Measurements from ENCODE around the gene GSTM4. TPM values are rescaled to one million over a fixed set of nuclear protein-coding genes. Genes with fewer than 3 reads are reported as not detected.
"Not testable (repeated sequence)": the region's sequence is repeated elsewhere in the genome, so short reads cannot be mapped to it uniquely, and the experiment has no call there.

Gene GSTM4
- polyA plus RNA-seq, 2 of the 4 experiments (the other 2 are of a cell fraction), result 13.0 to 17.2 TPM

DNA sequence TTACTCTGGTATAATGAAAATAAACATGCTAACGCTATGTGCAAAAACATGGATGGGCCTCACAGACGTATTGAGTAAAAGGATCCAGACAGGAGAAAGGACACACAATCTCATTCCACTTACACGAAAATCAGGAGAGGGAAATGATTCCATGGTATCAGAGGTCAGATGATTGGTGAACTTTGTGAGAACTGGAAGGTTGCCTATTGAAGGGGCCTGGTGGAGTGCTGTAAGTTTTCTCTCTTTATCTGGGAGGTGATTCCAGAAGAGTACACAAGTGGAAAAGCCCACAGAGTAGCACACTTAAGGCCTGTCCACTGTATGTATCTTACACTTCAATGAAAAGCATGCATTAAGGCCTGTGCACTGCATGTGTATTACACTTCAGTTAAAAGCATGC is 21.6 kb downstream of the GSTM4 start:
- Histone ChIP-seq H3K4me1 (no peaks in the 10 kb centered on the region), H3K27ac (no peak overlapping the region), H3K9me3 (no peaks in the 10 kb centered on the region), H3K4me3 (no peak overlapping the region), H3K4me2 (no peak overlapping the region)
- CTCF ChIA-PET, result no interaction called here
- ATAC-seq (no peak), FAIRE-seq (no peak), DNase-seq (ENCODE audit: low read depth in 1 of 2, low spot score in 1 of 2) (no peak)
- 88% methylated on average over 3 of the region's 3 CpGs for WGBS (ENCODE audit: missing lambda C conversion rate)
- POLR2A ChIA-PET, result no interaction called here
- TF ChIP-seq BHLHE40 (IDR thresholded peaks at IDR 0.05; ENCODE audit: low read depth, low read length) (no peak), SREBF2 (IDR thresholded peaks at IDR 0.05) (no peak), CHD2 (IDR thresholded peaks at IDR 0.05; ENCODE audit: low read length, partially characterized antibody) (no peak), CHD4 (IDR thresholded peaks at IDR 0.05; ENCODE audit: borderline replicate concordance) (no peak), FOSL2 (IDR thresholded peaks at IDR 0.05) (no peak), FOSL2 (CRISPR knock-in tag; IDR thresholded peaks at IDR 0.05) (no peak), JUN (IDR thresholded peaks at IDR 0.05) (no peak), HOXA7 (CRISPR knock-in tag; IDR thresholded peaks at IDR 0.05) (no peak), EHF (CRISPR knock-in tag; IDR thresholded peaks at IDR 0.05) (no peak), CEBPB (IDR thresholded peaks at IDR 0.05) (no peak), ESRRA (IDR thresholded peaks at IDR 0.05; ENCODE audit: borderline replicate concordance, low read length) (no peak), CBX2 (IDR thresholded peaks at IDR 0.05; ENCODE audit: borderline replicate concordance, low read depth) (no peak), SMC3 (IDR thresholded peaks at IDR 0.05) (no peak)
- TF ChIP-seq, protein P1, sequence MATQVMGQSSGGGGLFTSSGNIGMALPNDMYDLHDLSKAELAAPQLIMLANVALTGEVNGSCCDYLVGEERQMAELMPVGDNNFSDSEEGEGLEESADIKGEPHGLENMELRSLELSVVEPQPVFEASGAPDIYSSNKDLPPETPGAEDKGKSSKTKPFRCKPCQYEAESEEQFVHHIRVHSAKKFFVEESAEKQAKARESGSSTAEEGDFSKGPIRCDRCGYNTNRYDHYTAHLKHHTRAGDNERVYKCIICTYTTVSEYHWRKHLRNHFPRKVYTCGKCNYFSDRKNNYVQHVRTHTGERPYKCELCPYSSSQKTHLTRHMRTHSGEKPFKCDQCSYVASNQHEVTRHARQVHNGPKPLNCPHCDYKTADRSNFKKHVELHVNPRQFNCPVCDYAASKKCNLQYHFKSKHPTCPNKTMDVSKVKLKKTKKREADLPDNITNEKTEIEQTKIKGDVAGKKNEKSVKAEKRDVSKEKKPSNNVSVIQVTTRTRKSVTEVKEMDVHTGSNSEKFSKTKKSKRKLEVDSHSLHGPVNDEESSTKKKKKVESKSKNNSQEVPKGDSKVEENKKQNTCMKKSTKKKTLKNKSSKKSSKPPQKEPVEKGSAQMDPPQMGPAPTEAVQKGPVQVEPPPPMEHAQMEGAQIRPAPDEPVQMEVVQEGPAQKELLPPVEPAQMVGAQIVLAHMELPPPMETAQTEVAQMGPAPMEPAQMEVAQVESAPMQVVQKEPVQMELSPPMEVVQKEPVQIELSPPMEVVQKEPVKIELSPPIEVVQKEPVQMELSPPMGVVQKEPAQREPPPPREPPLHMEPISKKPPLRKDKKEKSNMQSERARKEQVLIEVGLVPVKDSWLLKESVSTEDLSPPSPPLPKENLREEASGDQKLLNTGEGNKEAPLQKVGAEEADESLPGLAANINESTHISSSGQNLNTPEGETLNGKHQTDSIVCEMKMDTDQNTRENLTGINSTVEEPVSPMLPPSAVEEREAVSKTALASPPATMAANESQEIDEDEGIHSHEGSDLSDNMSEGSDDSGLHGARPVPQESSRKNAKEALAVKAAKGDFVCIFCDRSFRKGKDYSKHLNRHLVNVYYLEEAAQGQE (IDR thresholded peaks at IDR 0.05), result no peak
- TF ChIP-seq, protein P2, sequence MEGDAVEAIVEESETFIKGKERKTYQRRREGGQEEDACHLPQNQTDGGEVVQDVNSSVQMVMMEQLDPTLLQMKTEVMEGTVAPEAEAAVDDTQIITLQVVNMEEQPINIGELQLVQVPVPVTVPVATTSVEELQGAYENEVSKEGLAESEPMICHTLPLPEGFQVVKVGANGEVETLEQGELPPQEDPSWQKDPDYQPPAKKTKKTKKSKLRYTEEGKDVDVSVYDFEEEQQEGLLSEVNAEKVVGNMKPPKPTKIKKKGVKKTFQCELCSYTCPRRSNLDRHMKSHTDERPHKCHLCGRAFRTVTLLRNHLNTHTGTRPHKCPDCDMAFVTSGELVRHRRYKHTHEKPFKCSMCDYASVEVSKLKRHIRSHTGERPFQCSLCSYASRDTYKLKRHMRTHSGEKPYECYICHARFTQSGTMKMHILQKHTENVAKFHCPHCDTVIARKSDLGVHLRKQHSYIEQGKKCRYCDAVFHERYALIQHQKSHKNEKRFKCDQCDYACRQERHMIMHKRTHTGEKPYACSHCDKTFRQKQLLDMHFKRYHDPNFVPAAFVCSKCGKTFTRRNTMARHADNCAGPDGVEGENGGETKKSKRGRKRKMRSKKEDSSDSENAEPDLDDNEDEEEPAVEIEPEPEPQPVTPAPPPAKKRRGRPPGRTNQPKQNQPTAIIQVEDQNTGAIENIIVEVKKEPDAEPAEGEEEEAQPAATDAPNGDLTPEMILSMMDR (IDR thresholded peaks at IDR 0.05), result no peak

DNA sequence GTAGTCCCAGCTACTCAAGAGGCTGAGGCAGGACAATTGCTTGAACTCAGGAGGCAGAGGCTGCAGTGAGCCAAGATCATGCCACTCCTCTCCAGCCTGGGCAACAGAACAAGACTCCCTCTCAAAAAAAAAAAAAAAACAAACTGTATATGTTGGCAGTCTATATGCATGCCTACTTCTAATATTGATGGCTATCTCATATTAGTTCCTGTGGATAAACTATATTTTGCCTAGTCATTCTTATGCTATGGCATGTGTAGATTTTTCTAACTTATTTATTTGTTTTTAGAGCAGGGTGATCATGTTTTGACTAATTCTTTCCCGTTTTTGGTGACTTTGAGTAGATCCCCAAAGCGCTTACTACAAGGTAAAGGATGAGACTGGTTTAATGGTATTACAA is 22.7 kb downstream of the GSTM4 start:
- H3K4me2 ChIP-seq; H3K27ac ChIP-seq; H3K4me1 ChIP-seq; DNase-seq (ENCODE audit: low read depth in 1 of 2, low spot score in 1 of 2); POLR2A ChIA-PET; CTCF ChIA-PET; FAIRE-seq; H3K4me3 ChIP-seq; H3K9me3 ChIP-seq; ATAC-seq: not testable (repeated sequence)
- WGBS (ENCODE audit: missing lambda C conversion rate), result 65% methylated on average over 2 of the region's 2 CpGs

DNA sequence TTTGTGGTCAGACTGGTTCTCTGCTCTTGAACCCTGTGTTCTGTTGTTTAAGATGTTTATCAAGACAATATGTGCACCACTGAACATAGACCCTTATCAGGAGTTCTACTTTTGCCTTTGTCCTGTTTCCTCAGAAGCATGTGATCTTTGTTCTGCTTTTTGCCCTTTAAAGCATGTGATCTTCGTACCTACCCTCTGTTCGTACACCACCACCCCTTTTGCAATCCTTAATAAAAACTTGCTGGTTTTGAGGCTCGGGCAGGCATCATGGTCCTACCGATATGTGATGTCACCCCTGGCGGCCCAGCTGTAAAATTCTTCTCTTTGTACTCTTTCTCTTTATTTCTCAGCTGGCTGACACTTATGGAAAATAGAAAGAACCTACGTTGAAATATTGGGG is 28.9 kb downstream of the GSTM4 start:
- H3K4me1 ChIP-seq; POLR2A ChIA-PET; H3K4me3 ChIP-seq; FAIRE-seq; H3K4me2 ChIP-seq; H3K9me3 ChIP-seq; DNase-seq (ENCODE audit: low read depth in 1 of 2, low spot score in 1 of 2); CTCF ChIA-PET; ATAC-seq; H3K27ac ChIP-seq: not testable (repeated sequence)
- no CpG with 5 or more reads among the region's 6 CpGs for WGBS (ENCODE audit: missing lambda C conversion rate)

DNA sequence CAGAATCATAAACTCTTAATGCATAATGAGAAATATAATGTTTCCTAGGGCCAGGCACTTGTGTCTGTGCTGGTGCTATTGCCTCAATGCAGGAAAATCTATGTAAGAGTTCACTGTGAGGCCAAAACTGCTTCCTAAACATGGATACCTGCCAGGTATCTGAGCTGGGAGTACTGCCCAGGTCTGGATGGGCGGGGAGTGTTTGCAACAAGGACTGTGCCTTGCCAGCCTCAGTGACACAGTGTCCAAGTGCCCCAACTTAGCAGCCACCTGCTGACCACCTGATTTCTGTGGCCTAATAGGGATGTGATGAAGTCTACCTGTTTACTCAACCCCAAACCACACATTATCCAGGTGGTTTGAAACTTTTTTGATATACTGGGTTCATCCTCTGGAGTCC is 29.5 kb downstream of the GSTM4 start:
- H3K9me3 ChIP-seq; FAIRE-seq; H3K4me1 ChIP-seq; CTCF ChIA-PET; H3K4me3 ChIP-seq; H3K27ac ChIP-seq; ATAC-seq; POLR2A ChIA-PET; H3K4me2 ChIP-seq; DNase-seq (ENCODE audit: low read depth in 1 of 2, low spot score in 1 of 2): not testable (repeated sequence)
- no CpG with 5 or more reads among the region's 1 CpG for WGBS (ENCODE audit: missing lambda C conversion rate)

DNA sequence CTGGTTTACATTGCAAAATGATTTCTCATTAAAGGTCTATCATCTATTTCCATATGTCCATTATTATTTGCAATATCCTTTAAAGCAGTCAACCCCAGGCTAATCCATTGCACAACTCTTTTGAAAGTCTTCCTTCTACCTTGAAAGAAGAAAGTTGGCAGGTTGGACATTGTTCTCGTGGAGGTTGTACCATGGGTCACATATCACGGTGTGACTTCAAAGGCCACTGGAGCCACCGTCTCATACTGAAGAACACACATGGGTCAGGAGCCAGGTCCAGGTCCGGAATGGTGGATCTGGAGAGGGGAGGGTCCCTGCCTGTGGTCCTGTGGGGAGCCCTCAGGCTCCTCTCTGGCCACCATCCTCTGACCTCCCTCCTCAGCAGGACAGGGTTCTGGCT is 30.0 kb downstream of the GSTM4 start:
- CTCF ChIA-PET; H3K4me1 ChIP-seq; H3K27ac ChIP-seq; FAIRE-seq; H3K4me3 ChIP-seq; H3K4me2 ChIP-seq; POLR2A ChIA-PET; H3K9me3 ChIP-seq; ATAC-seq; DNase-seq (ENCODE audit: low read depth in 1 of 2, low spot score in 1 of 2): not testable (repeated sequence)
- no CpG with 5 or more reads among the region's 4 CpGs for WGBS (ENCODE audit: missing lambda C conversion rate)

DNA sequence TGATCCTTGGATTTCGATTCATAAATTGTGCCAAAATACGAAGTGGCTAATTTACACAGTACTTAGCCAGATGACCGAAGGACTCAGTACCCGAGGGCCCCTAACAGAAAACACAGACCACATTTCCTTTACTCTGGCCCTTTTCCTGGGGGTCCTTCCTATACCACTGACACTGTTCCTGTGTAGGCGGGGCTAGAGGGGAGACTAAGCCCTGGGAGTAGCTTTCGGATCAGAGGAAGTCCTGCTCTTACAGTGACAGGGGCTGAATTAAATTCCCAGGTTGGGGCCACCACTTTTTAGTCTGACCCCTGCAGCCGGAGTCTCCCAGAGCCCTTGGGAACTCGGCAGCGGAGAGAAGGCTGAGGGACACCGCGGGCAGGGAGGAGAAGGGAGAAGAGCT is 31.2 kb downstream of the GSTM4 start:
- H3K4me2 ChIP-seq, result not testable (repeated sequence)

More for the DNA sequence above, 31.2 kb downstream of the GSTM4 start:
- H3K4me1 ChIP-seq; H3K4me3 ChIP-seq; H3K9me3 ChIP-seq; CTCF ChIA-PET; ATAC-seq; FAIRE-seq; POLR2A ChIA-PET; H3K27ac ChIP-seq; DNase-seq (ENCODE audit: low read depth in 1 of 2, low spot score in 1 of 2): not testable (repeated sequence)
- no CpG with 5 or more reads among the region's 11 CpGs for WGBS (ENCODE audit: missing lambda C conversion rate)
